GM18907 (cell line): ENCODE data around the gene PAGE2.
"Not testable (repeated sequence)": the region's sequence is repeated elsewhere in the genome, so short reads cannot be mapped to it uniquely, and the experiment has no call there.

Experiments
- ATAC-seq: cut with Tn5 transposase; IDR thresholded peaks from one replicate; pipeline ENCODE4 v1.9.1; 2021; ENCODE audit warnings: mild to moderate bottlenecking, moderate library complexity; ENCODE audit not compliant: unreplicated experiment

The PAGE2 gene

GRCh38 chrX:55088795-55089489 is at the start of gene PAGE2:
TSS of gene PAGE2 (plus strand) at chrX:55089018. CDS start at chrX:55090021, 1,003 bp downstream.
- no peak for ATAC-seq

- ATAC-seq = no peak
Measured at GRCh38 chrX:55039471-55039870, 49.3 kb upstream of the PAGE2 start.

- no peak for ATAC-seq
Measured at GRCh38 chrX:55041514-55041913, 47.3 kb upstream of the PAGE2 start.

GRCh38 chrX:55050599-55050998 is 38.2 kb upstream of the PAGE2 start:
- ATAC-seq = not testable (repeated sequence)

DNA sequence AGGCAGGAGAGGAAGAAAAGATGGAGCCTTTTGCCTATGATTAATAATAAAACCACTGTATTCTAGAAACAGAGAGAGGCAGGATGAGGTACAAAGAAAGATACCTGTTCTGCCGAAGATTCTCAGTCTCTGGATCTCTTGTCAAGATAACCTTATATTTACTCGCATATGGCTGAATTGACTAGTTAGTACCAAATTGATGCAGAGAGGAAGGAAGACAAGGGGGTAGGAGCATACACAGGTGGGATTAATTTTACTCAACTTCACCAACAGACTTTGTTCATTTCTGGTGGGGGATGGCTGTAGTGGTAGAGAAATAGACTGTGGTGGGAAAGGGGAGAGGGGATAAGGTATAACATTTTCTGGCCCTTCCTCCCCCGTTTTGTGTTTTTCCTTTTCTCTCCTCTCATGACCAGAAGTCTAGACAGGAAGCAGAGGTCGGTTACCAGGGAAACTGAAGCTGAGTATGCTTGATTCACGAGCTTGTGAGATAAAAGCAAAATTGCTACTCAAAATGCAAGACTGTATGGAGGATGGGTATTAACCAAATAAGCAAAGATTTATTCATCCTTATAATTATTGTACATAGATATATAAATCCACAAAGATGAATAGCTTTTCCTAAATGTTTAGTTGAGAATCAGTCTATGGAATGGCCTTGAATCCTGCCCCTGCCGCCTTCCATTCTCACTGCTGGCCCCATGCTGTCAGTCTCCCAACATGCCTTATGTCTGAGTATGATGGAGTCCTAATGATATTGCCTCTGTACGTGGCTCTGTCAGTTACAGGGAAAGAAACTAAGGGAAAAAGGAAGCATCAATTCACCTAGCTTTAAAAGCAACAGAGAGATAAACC is 31.8 kb upstream of the PAGE2 start:
- ATAC-seq = no peak

- ATAC-seq = no peak
Measured at GRCh38 chrX:55057675-55058249, 31.1 kb upstream of the PAGE2 start.

- ATAC-seq = not testable (repeated sequence)
Measured at GRCh38 chrX:55067180-55067579, 21.6 kb upstream of the PAGE2 start.

DNA sequence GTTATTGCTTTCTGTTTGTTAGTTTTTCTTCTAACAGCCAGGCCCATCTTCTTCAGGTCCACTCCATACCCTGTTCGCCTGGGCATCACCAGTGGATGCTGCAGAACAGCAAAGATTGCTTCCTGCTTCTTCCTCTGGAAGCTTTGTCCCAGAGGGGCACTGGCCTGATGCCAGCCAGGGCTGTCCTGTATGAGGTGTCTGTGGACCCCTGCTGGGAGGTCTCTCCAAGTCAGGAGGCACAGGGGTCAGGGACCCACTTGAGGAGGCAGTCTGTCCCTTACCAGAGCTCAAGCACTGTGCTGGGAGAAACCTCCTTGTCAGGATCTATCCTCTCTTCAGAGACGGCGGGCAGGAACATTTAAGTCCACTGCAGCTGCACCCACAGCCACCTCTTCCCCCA is 16.5 kb upstream of the PAGE2 start:
- no peak for ATAC-seq

DNA sequence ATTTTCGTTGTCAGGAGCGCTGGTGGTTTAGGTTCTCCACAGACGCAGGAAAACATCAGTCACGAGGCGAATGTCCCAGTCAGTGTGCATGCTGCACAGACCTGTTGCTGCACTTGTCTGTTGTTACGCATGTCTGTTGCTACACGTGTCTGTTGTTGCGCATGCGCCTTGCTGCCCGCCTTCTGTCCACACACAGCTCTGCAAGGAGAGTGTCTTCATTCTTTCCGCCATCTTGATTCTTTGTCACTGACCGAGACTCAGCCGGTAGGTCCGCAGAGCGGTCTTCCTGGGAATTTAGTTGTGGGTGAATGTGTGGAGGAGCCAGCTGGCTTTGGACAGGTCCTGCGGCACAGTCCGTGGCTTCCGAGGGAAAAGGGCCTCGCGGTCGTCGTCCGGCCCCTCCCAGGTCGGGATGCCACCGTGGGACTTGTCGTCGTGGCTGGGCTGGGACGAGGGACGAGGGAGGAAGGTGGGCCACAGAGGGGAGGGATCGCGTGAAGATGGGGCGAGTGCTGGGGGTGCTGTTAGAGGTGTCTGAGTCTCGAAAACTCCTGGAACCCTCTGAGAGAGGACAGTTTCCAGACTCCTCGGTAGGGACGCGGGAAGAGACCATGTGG is 13.9 kb upstream of the PAGE2 start, which contains the start of gene PAGE2B:
Gene PAGE2B, plus strand, starts transcription at position 180 of the 617 bp plus-strand sequence. CDS start 1,012 bp downstream, outside the sequence.
- no peak for ATAC-seq

DNA sequence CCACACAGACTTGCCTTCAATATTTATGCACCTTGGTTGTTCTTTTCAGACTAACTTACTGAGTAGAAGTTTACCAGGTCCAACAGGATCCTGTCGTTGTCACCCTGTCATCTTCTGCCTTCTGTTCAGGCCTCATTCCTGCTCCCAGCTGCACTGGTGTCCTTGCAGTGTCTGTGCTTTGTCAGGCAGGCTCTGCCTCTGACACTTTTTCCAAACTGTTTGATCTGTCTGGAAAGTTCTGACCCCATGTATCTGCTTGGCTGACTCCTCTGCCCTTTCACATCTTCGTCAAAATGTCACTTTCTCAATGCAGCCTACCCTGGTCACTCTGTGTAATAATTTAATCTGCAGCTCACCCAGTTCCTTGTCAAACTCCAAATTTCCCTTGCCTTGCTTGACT is 9.9 kb downstream of the PAGE2 start:
- ATAC-seq = no peak

DNA sequence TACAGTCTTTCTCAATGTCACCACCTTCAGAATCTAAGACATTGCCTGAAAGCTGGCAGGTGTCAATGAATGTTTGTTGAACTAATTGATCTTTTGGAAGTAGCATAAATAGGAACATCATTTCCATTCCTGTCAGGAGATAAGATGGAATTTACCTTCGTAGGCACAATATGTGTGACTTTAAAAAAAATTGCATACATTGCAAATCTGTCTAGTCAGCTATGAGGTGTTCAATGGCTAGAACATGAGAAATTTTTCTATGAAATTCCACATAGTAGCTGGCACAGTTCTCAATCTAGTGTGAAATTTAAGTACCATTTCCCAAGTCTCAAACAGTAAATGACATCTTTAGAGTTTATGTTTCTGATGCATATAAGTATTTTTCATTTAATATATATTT is 10.3 kb downstream of the PAGE2 start:
- no peak for ATAC-seq

DNA sequence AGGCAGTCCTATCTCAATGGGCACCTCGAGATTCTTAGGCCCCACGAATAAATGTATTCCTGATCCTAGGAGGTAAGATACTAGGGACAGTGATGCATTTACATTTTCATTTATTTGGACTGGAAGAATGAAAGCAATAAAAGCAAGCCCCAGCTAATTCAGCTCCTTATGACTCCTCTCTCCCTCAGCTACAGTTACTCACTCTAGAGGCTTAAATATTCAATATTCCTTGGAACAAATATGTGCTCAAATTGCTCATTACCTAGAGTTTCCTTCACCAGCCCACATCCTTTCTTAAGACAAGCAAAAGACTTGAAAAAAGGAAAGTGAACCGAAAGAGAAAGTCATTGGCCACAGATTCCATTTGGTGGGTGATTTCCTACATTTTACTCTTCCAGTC is 13.9 kb downstream of the PAGE2 start:
- no peak for ATAC-seq

- no peak for ATAC-seq
Measured at GRCh38 chrX:55107262-55107661, 18.4 kb downstream of the PAGE2 start.

DNA sequence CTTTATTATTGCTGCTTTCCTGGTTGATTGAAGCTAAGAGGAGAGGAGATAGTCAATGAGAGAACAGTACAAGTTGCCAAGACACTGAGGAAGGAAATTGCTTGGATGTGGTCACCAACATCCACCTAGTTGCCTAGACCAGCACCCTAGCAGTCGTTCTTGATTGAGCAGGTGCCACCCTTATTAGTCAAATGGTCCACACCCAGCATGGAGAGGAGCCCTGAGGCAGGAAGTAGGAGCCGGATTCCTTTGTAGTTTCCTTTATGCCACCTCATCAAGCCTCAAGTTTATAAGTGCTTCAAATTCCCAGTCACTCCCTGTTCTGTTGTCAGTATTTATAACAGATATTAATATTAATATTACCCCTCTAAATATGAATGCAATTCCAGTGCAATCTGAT is 19.1 kb downstream of the PAGE2 start:
- no peak for ATAC-seq

DNA sequence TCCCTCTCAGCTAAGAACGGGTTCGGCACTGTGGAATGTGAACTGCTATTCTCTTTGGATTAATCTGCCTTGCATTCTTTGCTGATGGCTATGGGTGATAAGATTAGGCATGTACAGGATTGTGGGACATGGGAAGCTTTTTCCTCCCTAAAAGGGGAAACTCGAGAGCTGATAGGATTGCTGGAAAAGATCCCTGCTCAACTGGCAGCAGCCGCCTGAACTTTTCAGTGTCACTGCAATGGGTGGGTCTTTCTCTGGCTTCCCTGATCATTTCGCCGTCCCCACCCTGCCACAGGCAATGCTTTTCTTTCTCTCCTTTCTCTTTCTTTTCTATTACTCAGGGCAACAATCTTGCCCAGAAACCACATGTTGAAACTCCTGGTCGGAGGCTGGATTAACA is 20.5 kb downstream of the PAGE2 start:
- no peak for ATAC-seq

- no peak for ATAC-seq
Measured at GRCh38 chrX:55111578-55112254, 22.9 kb downstream of the PAGE2 start.

DNA sequence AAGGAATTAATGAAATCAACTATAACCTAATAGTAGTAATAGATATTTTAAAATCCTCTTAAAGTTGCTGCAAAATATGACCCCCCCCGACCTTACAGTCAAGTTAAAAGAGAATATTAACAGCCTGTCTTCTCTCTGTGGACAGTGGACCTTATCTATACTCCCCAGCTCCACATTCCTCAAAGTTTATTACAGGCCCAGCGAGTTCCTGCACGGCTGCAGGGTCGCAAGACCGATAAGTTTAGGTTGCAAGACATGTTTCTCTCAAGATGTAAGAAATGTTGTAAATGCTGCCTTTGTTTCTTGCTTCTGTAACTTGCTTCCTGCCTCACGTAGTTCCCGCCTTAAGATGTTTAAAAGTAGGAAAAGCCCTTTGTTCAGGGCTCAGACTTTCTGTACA is 27.8 kb downstream of the PAGE2 start:
- not testable (repeated sequence) for ATAC-seq

- no peak for ATAC-seq
Measured at GRCh38 chrX:55118574-55118973, 29.8 kb downstream of the PAGE2 start.

- ATAC-seq = no peak
Measured at GRCh38 chrX:55119271-55119670, 30.5 kb downstream of the PAGE2 start.

- no peak for ATAC-seq
Measured at GRCh38 chrX:55119712-55120111, 30.9 kb downstream of the PAGE2 start.
